Thyroid gland (tissue), 4 donors: ENCODE data around the gene STK32B. TPM values are rescaled to one million over a fixed set of nuclear protein-coding genes. Genes with fewer than 3 reads are reported as not detected.

Experiments
- DNase-seq, 2 donors: peaks; one replicate each; pipeline ENCODE4 v3.0.0-alpha.2; 2019
- H3K27ac ChIP-seq, 3 donors: fragments of 200-600 bp; sonication (generic); 1 replicate in 2 of 3; 2 replicates in 1 of 3; pipeline ENCODE4 v1.5.1; 2016 to 2019; ENCODE audit warnings: mild to moderate bottlenecking in 1 of 3, moderate library complexity in 1 of 3
- H3K27me3 ChIP-seq: fragments of 200-600 bp; sonication (generic); one replicate; pipeline ENCODE4 v1.5.1; 2019
- H3K36me3 ChIP-seq, 2 donors: fragments of 200-600 bp; sonication (generic); one replicate each; pipeline ENCODE4 v1.5.1; 2016 to 2019
- H3K4me1 ChIP-seq, 2 donors: fragments of 200-600 bp; sonication (generic); one replicate each; pipeline ENCODE4 v1.5.1; 2017 to 2019
- H3K4me3 ChIP-seq, 3 donors: fragments of 200-600 bp; sonication (generic); replicated peaks in 1 of 3; 1 replicate in 2 of 3; 2 replicates in 1 of 3; pipeline ENCODE4 v1.5.1; 2016; ENCODE audit warnings: mild to moderate bottlenecking in 1 of 3
- H3K9me3 ChIP-seq: fragments of 200-600 bp; sonication (generic); one replicate; pipeline ENCODE4 v1.5.1; 2017
- POLR2A ChIP-seq, 2 donors: fragments of 450-650 bp; IDR thresholded peaks; one replicate each; pipeline ENCODE4 v1.6.1; 2017; ENCODE audit warnings: antibody characterized with exemption in 2 of 2, mild to moderate bottlenecking in 2 of 2, moderate library complexity in 1 of 2
- WGBS, 2 donors: methylation state at CpG; one replicate each; pipeline ENCODE4 v1.1.5; 2017; 5-methylcytosine and 5-hydroxymethylcytosine counted together
- intact Hi-C: fragments of 100-400 bp; cut with DNase I; formaldehyde crosslinking; loops from one replicate; pipeline ENCODE4 v1.15.1; 2023
- small RNA-seq: library from RNA; depleted of rRNA; stranded (forward); fragments of <200 nt; gene quantifications from one replicate; pipeline ENCODE3, GENCODE V24; 2016
- total RNA-seq, 4 donors: library from RNA; depleted of rRNA; stranded (reverse); fragments of >200 nt; gene quantifications; one replicate each; pipeline ENCODE4 v1.2.3, GENCODE V29; 2016
- TF ChIP-seq, protein P1 (sequence below), 6 experiments: fragments of 200-600 bp in 3 of 6; fragments of 450-650 bp in 3 of 6; sonication (generic) in 3 of 6; IDR thresholded peaks; one replicate each; pipeline ENCODE4 v1.5.1; 2016 to 2019; ENCODE audit warnings: antibody characterized with exemption in 6 of 6, mild to moderate bottlenecking in 2 of 6, inconsistent platforms in 1 of 6, moderate library complexity in 1 of 6

The STK32B gene
- total RNA-seq, 4 donors from 2014 or later = 1.9 to 14.8 (median 4.4) TPM

DNA sequence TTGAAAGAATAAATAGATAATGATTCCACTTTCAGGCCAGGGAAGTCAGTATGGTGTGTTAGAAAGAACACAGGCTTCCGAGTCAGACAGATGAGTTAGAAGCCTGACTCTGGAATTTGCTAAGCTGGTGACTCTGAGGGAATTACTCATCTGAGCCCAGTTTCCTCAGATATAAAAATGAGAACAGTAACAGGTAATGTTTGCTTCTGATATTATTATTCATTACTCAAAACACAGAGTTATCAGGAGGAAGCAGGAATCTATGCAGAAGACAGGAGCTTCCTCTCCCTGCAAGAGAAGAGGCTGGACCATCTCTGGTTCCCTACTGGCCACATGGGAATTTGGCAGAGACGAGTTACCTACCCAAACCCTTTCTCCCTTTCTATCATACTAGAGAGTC, 494.0 kb downstream of the STK32B start:
- TF ChIP-seq POLR2A (IDR thresholded peaks at IDR 0.05) = no peak
- TF ChIP-seq, protein P1, sequence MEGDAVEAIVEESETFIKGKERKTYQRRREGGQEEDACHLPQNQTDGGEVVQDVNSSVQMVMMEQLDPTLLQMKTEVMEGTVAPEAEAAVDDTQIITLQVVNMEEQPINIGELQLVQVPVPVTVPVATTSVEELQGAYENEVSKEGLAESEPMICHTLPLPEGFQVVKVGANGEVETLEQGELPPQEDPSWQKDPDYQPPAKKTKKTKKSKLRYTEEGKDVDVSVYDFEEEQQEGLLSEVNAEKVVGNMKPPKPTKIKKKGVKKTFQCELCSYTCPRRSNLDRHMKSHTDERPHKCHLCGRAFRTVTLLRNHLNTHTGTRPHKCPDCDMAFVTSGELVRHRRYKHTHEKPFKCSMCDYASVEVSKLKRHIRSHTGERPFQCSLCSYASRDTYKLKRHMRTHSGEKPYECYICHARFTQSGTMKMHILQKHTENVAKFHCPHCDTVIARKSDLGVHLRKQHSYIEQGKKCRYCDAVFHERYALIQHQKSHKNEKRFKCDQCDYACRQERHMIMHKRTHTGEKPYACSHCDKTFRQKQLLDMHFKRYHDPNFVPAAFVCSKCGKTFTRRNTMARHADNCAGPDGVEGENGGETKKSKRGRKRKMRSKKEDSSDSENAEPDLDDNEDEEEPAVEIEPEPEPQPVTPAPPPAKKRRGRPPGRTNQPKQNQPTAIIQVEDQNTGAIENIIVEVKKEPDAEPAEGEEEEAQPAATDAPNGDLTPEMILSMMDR (IDR thresholded peaks at IDR 0.05) = no peak
- intact Hi-C loops = no loop called here
- WGBS, 2 donors = 56 to 69% methylated on average over 2 of the region's 2 CpGs

DNA sequence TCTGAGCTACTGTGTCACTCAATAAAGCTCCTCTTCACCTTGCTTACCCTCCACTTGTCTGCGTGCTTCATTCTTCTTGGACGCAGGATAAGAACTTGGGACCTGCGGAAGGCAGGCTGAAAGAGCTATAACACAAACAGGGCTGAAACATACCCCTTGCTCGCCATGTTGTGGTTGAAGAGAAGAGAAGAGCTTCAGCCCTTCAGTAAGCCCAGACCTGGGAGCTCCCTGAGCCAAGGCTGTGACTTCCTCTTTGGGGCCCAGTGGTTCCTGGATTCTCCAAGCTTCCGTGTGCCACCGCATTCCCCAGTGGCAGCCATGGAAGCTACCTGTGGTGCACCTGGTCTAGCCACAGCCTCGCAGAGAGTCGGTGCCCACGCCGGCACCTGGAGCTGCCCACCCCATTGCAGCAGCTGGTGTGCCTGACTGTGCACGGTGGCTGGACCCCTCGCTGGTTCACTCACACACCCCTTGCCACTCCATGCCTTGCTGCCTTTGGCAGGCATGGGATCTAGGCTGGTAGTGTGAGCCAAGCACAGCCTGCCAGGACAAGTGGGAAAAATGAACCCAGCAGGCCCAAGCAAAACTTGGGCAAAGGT, 496.5 kb downstream of the STK32B start:
- TF ChIP-seq, protein P1 (IDR thresholded peaks at IDR 0.05) = no peak
- TF ChIP-seq POLR2A (IDR thresholded peaks at IDR 0.05) = no peak
- H3K36me3 ChIP-seq = no peaks in the 10 kb centered on the region
- no peak overlapping the region for H3K27ac ChIP-seq
- 93 to 95% methylated on average over 6 to 12 of the region's 12 CpGs for WGBS, 2 donors
- H3K9me3 ChIP-seq = no peaks in the 10 kb centered on the region
- no peaks in the 10 kb centered on the region for H3K27me3 ChIP-seq
- no peak overlapping the region for H3K4me3 ChIP-seq
- intact Hi-C loops = no loop called here
- no peaks in the 10 kb centered on the region for H3K4me1 ChIP-seq
- DNase-seq = no peak

More for the DNA sequence above, 494.0 kb downstream of the STK32B start:
- no peak for DNase-seq
- Histone ChIP-seq H3K27ac (no peak overlapping the region), H3K36me3 (peaks cover 0 to 3% of the 10 kb centered on the region in 2 donors), H3K9me3 (no peaks in the 10 kb centered on the region), H3K27me3 (no peaks in the 10 kb centered on the region), H3K4me1 (no peaks in the 10 kb centered on the region), H3K4me3 (no peak overlapping the region)

Small RNAs within 50 kb of the gene (small RNA-seq; reads per million reads assigned to genes)
- not detected for gene RF00019

Other genes starting within 250 kb of the STK32B start
- 10 to 100 TPM in 3 of 4 donors, 1 to 10 TPM in 1; 5.0 to 20.8 (median 12.9) TPM for gene MSX1, start 191.8 kb upstream of the STK32B start, total RNA-seq
- 1 to 10 TPM; 1.3 to 7.4 (median 3.7) TPM for gene CYTL1, start 32.0 kb upstream of the STK32B start, total RNA-seq